Testis (tissue), 3 donors: ENCODE data around the gene GALNT12. TPM values are rescaled to one million over a fixed set of nuclear protein-coding genes. Genes with fewer than 3 reads are reported as not detected.

Source experiments
- DNase-seq: peaks from one replicate; pipeline ENCODE4 v3.0.0-alpha.2; 2019
- H3K27ac ChIP-seq, 2 donors: fragments of 200-600 bp; sonication (generic); one replicate each; pipeline ENCODE4 v1.5.1; 2019
- H3K27me3 ChIP-seq: fragments of 200-600 bp; sonication (generic); one replicate; pipeline ENCODE4 v1.5.1; 2019
- H3K36me3 ChIP-seq: fragments of 200-600 bp; sonication (generic); one replicate; pipeline ENCODE4 v1.5.1; 2017; ENCODE audit warnings: low read depth; ENCODE audit errors: missing control alignments
- H3K4me1 ChIP-seq: fragments of 200-600 bp; sonication (generic); one replicate; pipeline ENCODE4 v1.5.1; 2019
- H3K4me3 ChIP-seq, 2 donors: fragments of 200-600 bp; sonication (generic); one replicate each; pipeline ENCODE4 v1.5.1; 2017 to 2019
- H3K9me3 ChIP-seq: fragments of 200-600 bp; sonication (generic); one replicate; pipeline ENCODE4 v1.5.1; 2017
- POLR2A ChIP-seq: fragments of 450-650 bp; IDR thresholded peaks from one replicate; pipeline ENCODE4 v1.6.1; 2017; ENCODE audit warnings: antibody characterized with exemption, mild to moderate bottlenecking, moderate library complexity
- WGBS, 2 donors: methylation state at CpG; one replicate each; pipeline ENCODE4 v1.1.5; 2018; 5-methylcytosine and 5-hydroxymethylcytosine counted together
- intact Hi-C: fragments of 100-400 bp; cut with DNase I; formaldehyde crosslinking; loops from one replicate; pipeline ENCODE4 v1.15.1; 2023; ENCODE audit warnings: low total_unique reads
- polyA plus RNA-seq: library from polyadenylated mRNA; stranded (reverse); fragments of 350-450 nt; fragmentation: Illumina TruSeq; extraction: RNeasy Lipid Tissue Mini Kit (QIAGEN cat#74804); gene quantifications from one replicate; pipeline ENCODE4 v1.2.3, GENCODE V29; 2014; ENCODE audit warnings: low read depth, low replicate concordance; ENCODE audit not compliant: insufficient read depth
- total RNA-seq, 2 donors: library from RNA; depleted of rRNA; stranded (reverse); fragments of >200 nt; gene quantifications; one replicate each; pipeline ENCODE4 v1.2.3, GENCODE V29; 2016
- TF ChIP-seq, protein P1 (sequence below), 3 experiments: fragments of 450-650 bp in 2 of 3; fragments of 200-600 bp in 1 of 3; sonication (generic) in 1 of 3; IDR thresholded peaks; one replicate each; pipeline ENCODE4 v1.5.1; 2016 to 2019; ENCODE audit warnings: antibody characterized with exemption in 3 of 3, mild to moderate bottlenecking in 2 of 3, moderate library complexity in 1 of 3

GALNT12 gene
- total and polyA plus RNA-seq, 3 donors from 2014 or later, result 6.9 to 8.0 (median 7.5) TPM

DNA sequence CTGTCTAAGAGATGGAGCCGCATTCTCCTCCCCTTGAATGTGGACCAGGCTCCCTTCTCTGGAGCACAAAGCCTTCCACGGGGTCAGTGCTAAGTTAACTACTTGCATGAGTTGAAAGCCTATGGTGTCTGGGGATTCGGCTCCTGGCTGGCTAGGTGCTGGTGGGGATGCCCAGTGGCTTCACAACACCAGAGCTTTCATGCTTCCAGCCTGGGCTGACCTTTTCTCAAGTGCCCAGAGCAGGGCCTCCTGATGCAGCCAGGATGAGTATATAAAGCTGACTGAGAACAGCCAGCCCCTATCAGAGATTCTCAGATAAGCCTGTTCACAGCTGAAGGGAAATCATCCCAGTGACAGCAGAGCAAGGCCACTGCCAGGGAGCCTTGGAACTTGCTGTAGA is 11.8 kb downstream of the GALNT12 start:
- no peak for TF ChIP-seq POLR2A
- TF ChIP-seq, protein P1, sequence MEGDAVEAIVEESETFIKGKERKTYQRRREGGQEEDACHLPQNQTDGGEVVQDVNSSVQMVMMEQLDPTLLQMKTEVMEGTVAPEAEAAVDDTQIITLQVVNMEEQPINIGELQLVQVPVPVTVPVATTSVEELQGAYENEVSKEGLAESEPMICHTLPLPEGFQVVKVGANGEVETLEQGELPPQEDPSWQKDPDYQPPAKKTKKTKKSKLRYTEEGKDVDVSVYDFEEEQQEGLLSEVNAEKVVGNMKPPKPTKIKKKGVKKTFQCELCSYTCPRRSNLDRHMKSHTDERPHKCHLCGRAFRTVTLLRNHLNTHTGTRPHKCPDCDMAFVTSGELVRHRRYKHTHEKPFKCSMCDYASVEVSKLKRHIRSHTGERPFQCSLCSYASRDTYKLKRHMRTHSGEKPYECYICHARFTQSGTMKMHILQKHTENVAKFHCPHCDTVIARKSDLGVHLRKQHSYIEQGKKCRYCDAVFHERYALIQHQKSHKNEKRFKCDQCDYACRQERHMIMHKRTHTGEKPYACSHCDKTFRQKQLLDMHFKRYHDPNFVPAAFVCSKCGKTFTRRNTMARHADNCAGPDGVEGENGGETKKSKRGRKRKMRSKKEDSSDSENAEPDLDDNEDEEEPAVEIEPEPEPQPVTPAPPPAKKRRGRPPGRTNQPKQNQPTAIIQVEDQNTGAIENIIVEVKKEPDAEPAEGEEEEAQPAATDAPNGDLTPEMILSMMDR (IDR thresholded peaks at IDR 0.05), result no peak
- no peaks in the 10 kb centered on the region for H3K36me3 ChIP-seq
- H3K4me1 ChIP-seq, result no peaks in the 10 kb centered on the region
- no peaks in the 10 kb centered on the region for H3K9me3 ChIP-seq
- no peaks in the 10 kb centered on the region for H3K27me3 ChIP-seq
- WGBS, 2 donors, result 90 to 91% methylated on average over 2 to 3 of the region's 3 CpGs
- DNase-seq, result no peak
- no peak overlapping the region for H3K27ac ChIP-seq
- intact Hi-C loops, result no loop called here
- H3K4me3 ChIP-seq, result no peak overlapping the region

DNA sequence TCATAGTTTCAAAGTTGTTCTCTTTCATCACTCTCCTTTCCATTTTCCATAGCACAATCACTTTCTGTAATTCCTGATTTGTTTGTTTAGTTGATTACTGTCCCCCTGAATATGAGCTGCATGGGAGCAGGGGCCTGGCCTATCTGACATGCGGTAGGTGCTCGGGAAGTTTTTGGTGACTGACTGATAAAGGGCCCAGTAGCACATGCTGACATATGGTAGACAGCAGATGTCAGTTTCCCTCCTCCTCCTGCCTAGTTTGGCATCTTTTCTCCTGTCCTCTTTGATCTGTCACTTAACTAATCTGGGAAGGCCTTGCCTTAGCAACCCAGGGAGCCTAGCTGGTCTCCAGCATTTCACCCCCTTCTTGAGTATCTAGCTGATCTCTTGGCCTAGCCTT is 14.4 kb downstream of the GALNT12 start:
- H3K36me3 ChIP-seq, result no peaks in the 10 kb centered on the region
- no peaks in the 10 kb centered on the region for H3K4me1 ChIP-seq
- no peak for DNase-seq
- no peaks in the 10 kb centered on the region for H3K9me3 ChIP-seq
- no peak overlapping the region for H3K4me3 ChIP-seq
- intact Hi-C loops, result no loop called here
- WGBS, 2 donors, result 90 to 94% methylated on average over 2 of the region's 2 CpGs
- no peak for TF ChIP-seq POLR2A
- TF ChIP-seq, protein P1 (IDR thresholded peaks at IDR 0.05), result no peak
- H3K27me3 ChIP-seq, result no peaks in the 10 kb centered on the region
- H3K27ac ChIP-seq, result no peak overlapping the region

GRCh38 chr9:98822661-98823060 is 15.2 kb downstream of the GALNT12 start:
- TF ChIP-seq, protein P1 (IDR thresholded peaks at IDR 0.05), result no peak
- TF ChIP-seq POLR2A, result no peak
- Histone ChIP-seq H3K9me3 (no peaks in the 10 kb centered on the region), H3K36me3 (no peaks in the 10 kb centered on the region), H3K4me3 (no peak overlapping the region), H3K4me1 (no peaks in the 10 kb centered on the region), H3K27me3 (no peaks in the 10 kb centered on the region), H3K27ac (no peak overlapping the region)
- DNase-seq, result no peak
- 86 to 92% methylated on average over 6 of the region's 6 CpGs for WGBS, 2 donors
- intact Hi-C loops, result no loop called here

DNA sequence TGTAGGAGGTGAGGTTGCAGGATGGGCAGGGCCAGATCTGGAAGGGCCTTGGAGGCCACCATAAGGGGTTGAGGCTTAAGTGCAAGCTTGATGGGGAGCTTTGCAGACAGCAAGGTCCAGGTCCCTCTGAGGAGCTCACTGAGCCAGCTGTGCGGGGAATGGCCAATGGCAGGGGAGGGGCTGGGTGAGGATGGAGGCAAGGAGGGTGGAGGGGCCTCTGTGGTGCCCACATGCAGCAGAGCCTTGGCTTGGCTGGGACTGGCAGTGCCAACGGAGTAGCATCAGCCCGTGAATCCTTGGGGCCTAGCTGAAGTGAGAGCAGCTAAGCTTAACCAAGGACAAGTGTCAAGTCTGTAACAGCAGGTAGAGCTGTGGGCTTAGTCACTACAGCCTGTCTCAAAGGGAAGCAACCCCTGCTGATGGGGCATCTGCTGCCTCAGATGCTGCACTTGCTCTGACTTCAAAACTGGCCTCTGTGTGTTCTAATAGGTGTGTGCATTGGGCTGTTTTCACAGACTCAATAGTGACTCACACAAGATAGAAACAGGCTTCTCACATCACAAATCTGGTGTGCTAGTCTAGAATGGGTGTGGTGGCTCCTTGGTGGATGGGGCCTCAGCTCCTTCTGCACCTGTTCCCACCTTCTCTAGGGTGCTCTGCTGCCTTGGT is 16.3 kb downstream of the GALNT12 start:
- whole genome bisulfite sequencing, 2 donors, result 96 to 97% methylated on average over 3 of the region's 3 CpGs
- Histone ChIP-seq H3K36me3 (no peaks in the 10 kb centered on the region), H3K4me3 (no peak overlapping the region), H3K27ac (no peak overlapping the region), H3K9me3 (no peaks in the 10 kb centered on the region), H3K4me1 (no peaks in the 10 kb centered on the region), H3K27me3 (no peaks in the 10 kb centered on the region)
- DNase-seq, result no peak
- TF ChIP-seq POLR2A, result no peak
- TF ChIP-seq, protein P1 (IDR thresholded peaks at IDR 0.05), result no peak
- intact Hi-C loops, result no loop called here

- Histone ChIP-seq H3K4me3 (no peak overlapping the region), H3K27me3 (no peaks in the 10 kb centered on the region), H3K9me3 (no peaks in the 10 kb centered on the region), H3K36me3 (no peaks in the 10 kb centered on the region), H3K4me1 (no peaks in the 10 kb centered on the region), H3K27ac (no peak overlapping the region)
- intact Hi-C loops, result no loop called here
- 87 to 89% methylated on average over 3 of the region's 3 CpGs for WGBS, 2 donors
- TF ChIP-seq, protein P1 (IDR thresholded peaks at IDR 0.05), result no peak
- no peak for TF ChIP-seq POLR2A
- no peak for DNase-seq
Measured at GRCh38 chr9:98825414-98825813, 17.9 kb downstream of the GALNT12 start.
